NB4 (cell line): ENCODE results near the gene CDH12.

Source experiments
- CTCF ChIP-seq: IDR thresholded peaks from one replicate; pipeline ENCODE4 v1.5.1; 2012; ENCODE audit warnings: low read depth, low read length
- MAX ChIP-seq: IDR thresholded peaks from 2 replicates; pipeline ENCODE4 v1.6.1; 2011; ENCODE audit warnings: low read depth, low read length
- POLR2A ChIP-seq: IDR thresholded peaks from 2 replicates; pipeline ENCODE4 v1.6.1; 2011; ENCODE audit warnings: mild to moderate bottlenecking; ENCODE audit not compliant: insufficient read length; ENCODE audit errors: extremely low read depth

- no peak for TF ChIP-seq POLR2A
- no peak for TF ChIP-seq CTCF
- TF ChIP-seq MAX, result no peak
Measured at GRCh38 chr5:21802100-21802499, 1051.0 kb downstream of the CDH12 start.
